ENCODE data around the gene ZPLD1. TPM values are rescaled to one million over a fixed set of nuclear protein-coding genes. Genes with fewer than 3 reads are reported as not detected.
A peak's percentile ranks its signal among the peaks of the same experiment; 100 is the strongest.

Gene ZPLD1
- not detected for polyA plus RNA-seq

DNA sequence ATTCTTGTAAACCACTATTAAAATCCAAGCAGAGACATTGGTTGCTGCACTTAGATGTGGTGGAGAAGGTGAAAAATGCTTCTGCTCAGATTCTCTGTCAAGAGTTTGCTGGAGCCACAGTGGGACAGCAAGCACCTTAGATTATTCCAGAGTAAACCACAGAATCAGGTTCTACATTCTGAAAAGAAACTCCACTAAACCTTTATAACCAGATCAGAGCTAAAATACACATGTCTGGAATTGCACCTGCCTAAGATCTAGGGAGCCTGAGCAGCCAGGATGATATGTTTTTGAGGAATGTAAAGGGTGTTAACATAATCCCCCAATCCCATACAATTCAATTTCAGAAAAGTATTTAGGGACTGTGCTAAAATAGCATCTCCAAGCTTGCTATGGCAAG is at the start of gene ZPLD1:
Gene ZPLD1 (plus strand): TSS at position 301 of the 400 bp plus-strand sequence. CDS start 3,473 bp downstream, outside the sequence.
- Mint-ChIP-seq H3K27me3 (ENCODE audit: low read depth in 3 of 3) (no peaks in the 10 kb centered on the region), H3K27ac (no peak within 1 kb of the TSS), H3K4me3 (no peak within 1 kb of the TSS), H3K9me3 (peaks cover 0 to 7% (median 1%) of the 10 kb centered on the region in 6 donors), H3K36me3 (no peaks in the 10 kb centered on the region), H3K4me1 (no peaks in the 10 kb centered on the region)
- DNase-seq: no peak

DNA sequence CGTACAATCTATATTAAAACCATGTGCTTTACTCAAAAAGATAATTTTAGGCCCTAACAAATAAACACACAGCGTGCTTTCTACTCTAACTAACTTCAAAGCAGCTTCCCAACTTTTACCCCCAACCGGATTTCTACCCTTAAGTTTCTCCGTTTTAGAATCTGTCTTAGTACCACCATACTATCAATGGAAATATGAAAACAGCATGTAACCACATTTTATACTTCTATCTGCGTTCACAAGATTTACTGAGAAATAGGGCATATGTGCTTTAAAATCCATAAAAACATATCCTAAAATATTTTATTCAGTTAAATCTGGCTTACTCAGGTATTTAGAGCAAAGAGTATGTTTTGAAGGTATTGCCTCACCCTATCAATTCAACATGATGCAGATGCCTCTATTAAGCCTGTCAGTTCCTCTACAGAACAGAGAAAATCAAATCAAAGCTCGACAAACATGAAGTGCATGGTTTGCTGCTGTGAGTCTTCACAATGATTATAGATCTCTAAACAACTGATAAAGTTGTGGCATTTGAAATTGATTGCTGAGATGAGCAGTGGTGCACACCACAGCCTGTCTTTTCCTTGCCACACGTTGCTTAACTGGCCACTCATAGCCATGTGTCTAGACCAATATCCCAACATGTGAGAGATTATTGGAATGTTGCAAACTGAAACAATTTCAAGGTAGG is 44.5 kb upstream of the ZPLD1 start:
- Mint-ChIP-seq H3K27ac (no peak overlapping the region), H3K4me1 (no peaks in the 10 kb centered on the region), H3K4me3 (no peak overlapping the region), H3K27me3 (ENCODE audit: low read depth in 3 of 3) (peaks cover 0 to 1% (median 0%) of the 10 kb centered on the region in 3 donors), H3K9me3 (peaks cover 0 to 5% (median 2%) of the 10 kb centered on the region in 6 donors), H3K36me3 (no peaks in the 10 kb centered on the region)
- DNase-seq: no peak

DNA sequence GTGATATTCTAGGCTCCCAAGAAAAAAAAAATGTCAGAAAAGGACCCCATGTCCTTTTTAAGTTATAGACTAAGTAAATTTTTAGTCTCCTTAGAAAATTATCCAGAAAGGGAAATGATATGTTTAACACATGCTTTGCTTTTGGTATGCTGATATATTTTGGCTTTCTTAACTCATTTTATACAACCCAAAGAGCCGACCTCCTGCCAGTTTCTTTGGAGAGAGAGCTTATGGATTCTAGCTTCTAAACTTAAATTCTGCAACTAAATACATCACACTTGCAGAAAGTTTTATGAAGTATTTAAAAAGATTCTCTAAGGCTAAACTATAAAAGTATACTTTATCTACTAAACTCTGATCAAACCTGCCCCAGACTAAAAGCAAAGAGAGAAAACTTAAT is 43.9 kb upstream of the ZPLD1 start:
- no peak for DNase-seq
- Mint-ChIP-seq H3K9me3 (peaks cover 0 to 5% (median 2%) of the 10 kb centered on the region in 6 donors), H3K4me3 (no peak overlapping the region), H3K27me3 (ENCODE audit: low read depth in 3 of 3) (peaks cover 0 to 1% (median 0%) of the 10 kb centered on the region in 3 donors), H3K36me3 (no peaks in the 10 kb centered on the region), H3K27ac (no peak overlapping the region), H3K4me1 (no peaks in the 10 kb centered on the region)

DNA sequence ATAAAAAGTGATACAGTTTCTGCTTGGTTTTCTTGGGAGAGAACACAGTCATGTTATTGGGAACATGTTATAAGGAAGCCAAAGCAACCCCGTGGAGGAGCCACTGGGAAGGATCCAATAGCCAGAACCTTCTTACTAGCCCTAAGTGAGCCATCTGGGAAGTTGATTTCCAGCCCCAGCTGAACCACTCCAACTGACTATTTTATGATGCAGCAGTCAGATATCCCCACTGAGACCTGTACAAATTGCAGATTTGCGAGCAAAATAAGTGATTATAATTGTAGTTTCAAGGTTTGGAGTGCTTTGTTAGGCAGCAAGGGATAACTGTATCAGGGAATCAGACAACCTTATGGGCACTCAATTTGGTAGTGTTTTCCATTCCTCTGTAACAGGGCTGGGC is 43.3 kb upstream of the ZPLD1 start:
- peaks cover 0 to 5% (median 2%) of the 10 kb centered on the region in 6 donors for H3K9me3 Mint-ChIP-seq
- H3K36me3 Mint-ChIP-seq: no peaks in the 10 kb centered on the region
- peaks cover 0 to 1% (median 0%) of the 10 kb centered on the region in 3 donors for H3K27me3 Mint-ChIP-seq (ENCODE audit: low read depth in 3 of 3)
- H3K4me1 Mint-ChIP-seq: no peaks in the 10 kb centered on the region
- H3K27ac Mint-ChIP-seq: no peak overlapping the region
- no peak overlapping the region for H3K4me3 Mint-ChIP-seq
- no peak for DNase-seq

DNA sequence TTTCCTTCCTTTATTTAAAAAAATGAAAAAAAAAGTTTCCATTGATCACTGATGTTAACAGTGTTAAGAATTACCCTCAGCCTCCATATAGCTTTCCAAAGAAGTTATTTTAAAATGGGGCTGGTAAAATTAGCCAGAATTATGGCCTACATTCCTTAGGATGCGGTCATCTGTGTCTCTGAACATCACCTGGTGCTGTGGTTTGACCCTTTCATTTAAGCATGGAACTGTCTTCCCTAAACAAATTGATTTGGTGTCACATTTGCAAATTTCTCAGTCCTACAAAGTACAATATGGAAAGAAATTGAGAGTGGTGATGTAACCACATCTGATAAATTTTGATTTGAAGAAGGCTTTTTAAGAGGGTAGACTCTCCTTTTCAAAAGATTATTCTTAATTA is 40.3 kb upstream of the ZPLD1 start:
- Mint-ChIP-seq H3K4me1 (no peaks in the 10 kb centered on the region), H3K9me3 (peaks cover 0 to 5% (median 0%) of the 10 kb centered on the region in 6 donors), H3K27ac (no peak overlapping the region), H3K36me3 (no peaks in the 10 kb centered on the region), H3K4me3 (no peak overlapping the region), H3K27me3 (ENCODE audit: low read depth in 3 of 3) (peaks cover 0 to 1% (median 0%) of the 10 kb centered on the region in 3 donors)
- DNase-seq: no peak

DNA sequence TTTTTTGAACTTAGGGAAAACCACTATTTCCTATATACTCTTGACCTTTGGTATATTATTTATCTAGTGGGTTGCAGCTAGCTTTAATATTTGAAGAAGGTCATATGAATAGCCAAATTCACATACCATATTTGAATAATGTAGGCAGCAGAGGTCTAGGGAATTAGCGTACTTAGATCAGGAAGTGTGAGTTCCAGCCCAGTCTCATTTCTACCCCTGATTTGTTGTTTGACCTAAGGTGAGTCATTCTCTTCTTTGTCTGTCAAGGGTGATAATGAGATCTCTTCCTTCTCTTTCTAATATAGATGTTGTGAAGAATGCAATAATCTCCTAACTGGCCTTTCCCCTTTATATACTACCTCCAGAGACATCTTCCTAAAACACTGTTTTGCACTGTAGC is 36.6 kb upstream of the ZPLD1 start:
- Mint-ChIP-seq H3K4me3 (no peak overlapping the region), H3K4me1 (no peaks in the 10 kb centered on the region), H3K27me3 (ENCODE audit: low read depth in 3 of 3) (peaks cover 0 to 2% (median 1%) of the 10 kb centered on the region in 3 donors), H3K9me3 (peaks cover 0 to 1% (median 0%) of the 10 kb centered on the region in 6 donors), H3K36me3 (no peaks in the 10 kb centered on the region), H3K27ac (no peak overlapping the region)
- no peak for DNase-seq

DNA sequence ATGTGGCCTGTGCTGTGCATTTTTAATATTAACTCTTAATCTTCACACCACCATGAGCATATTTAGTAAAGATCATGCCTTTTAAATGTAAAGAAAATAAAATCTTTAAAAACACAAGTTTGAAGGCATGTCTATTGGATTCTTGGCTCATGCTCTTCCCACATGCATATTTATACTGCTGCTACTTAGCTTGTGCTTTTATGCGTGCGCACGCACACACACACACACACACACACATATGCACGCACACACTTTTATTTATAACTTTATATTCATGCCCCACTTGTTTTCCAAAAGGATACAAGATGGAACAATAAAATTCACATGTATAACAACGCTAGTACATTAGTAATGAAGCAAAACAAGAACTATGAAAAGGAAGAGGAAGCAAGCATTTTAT is 36.1 kb upstream of the ZPLD1 start:
- no peak for DNase-seq
- H3K27ac Mint-ChIP-seq: no peak overlapping the region
- no peaks in the 10 kb centered on the region for H3K4me1 Mint-ChIP-seq
- no peak overlapping the region for H3K4me3 Mint-ChIP-seq
- no peaks in the 10 kb centered on the region for H3K36me3 Mint-ChIP-seq
- peaks cover 0 to 1% (median 0%) of the 10 kb centered on the region in 6 donors for H3K9me3 Mint-ChIP-seq
- peaks cover 0 to 2% (median 1%) of the 10 kb centered on the region in 3 donors for H3K27me3 Mint-ChIP-seq (ENCODE audit: low read depth in 3 of 3)

DNA sequence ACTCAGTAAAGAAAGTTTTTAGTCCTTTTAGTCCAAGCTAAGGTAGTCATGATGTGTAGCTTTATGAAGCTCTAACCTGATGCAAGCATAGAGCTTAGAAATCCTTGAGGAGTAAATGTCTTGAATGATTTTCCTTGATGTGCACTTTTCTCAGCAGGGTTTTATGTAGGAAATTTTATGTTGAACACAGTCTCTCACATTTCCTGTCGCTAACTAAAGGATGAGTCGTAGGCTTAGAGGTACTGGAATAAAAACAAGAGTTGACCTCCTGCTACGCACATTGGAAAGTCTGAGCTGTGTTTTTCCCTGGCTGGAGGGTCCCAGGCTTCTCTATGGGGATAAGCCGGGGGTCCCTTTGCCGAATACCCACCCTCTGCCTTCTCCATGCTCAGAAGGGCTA is 34.7 kb upstream of the ZPLD1 start:
- no peaks in the 10 kb centered on the region for H3K9me3 Mint-ChIP-seq
- H3K4me3 Mint-ChIP-seq: no peak overlapping the region
- no peak overlapping the region for H3K27ac Mint-ChIP-seq
- no peak for DNase-seq
- H3K4me1 Mint-ChIP-seq: no peaks in the 10 kb centered on the region
- H3K27me3 Mint-ChIP-seq (ENCODE audit: low read depth in 3 of 3): peaks cover 0 to 2% (median under 1%) of the 10 kb centered on the region in 3 donors
- H3K36me3 Mint-ChIP-seq: no peaks in the 10 kb centered on the region

DNA sequence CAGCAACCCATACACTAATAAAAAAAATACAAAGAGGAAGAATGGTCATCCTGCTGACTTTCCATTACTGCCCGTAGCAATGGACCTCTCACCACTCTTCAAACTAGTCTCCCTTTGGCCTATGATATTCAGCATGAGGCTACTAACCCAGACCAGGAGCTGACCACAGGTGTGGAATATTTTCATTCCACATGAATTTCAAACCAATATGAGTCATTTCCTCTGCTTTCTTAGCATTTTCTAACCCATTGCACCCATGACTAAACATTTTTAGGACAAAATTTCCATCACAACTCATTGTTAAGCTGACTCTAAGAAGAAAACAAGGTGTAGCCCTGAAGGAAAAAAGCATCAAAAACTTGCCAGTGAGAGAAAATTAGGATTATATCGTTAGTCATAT is 34.0 kb upstream of the ZPLD1 start:
- Mint-ChIP-seq H3K27me3 (ENCODE audit: low read depth in 3 of 3) (peaks cover 0 to 2% (median 0%) of the 10 kb centered on the region in 3 donors), H3K27ac (no peak overlapping the region), H3K9me3 (no peaks in the 10 kb centered on the region), H3K4me3 (no peak overlapping the region), H3K36me3 (no peaks in the 10 kb centered on the region), H3K4me1 (no peaks in the 10 kb centered on the region)
- no peak for DNase-seq

DNA sequence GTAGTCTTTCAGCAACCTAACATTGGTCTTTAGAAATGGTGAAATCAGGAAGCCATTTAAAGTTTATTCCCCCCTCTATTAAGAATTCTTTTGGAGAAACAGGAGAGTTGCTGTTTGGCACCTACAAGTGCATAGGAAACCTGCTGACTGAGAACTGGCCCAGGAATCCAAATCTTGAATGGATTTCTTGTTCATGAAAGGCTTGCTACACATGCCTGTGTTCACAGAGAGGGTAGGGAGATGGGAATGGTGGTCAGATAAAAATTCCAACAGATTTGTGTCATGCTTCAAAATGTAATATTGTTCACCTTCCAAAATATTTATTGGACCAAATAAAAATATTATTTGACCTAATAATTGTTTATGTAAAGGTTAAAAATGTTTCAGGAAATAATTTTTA is 24.2 kb upstream of the ZPLD1 start:
- peaks cover 0 to 8% of the 10 kb centered on the region in 2 donors for H3K4me1 Mint-ChIP-seq
- H3K27me3 Mint-ChIP-seq (ENCODE audit: low read depth in 3 of 3): peaks cover 0 to 2% (median 2%) of the 10 kb centered on the region in 3 donors
- DNase-seq: no peak
- H3K27ac Mint-ChIP-seq: no peak overlapping the region
- H3K36me3 Mint-ChIP-seq: no peaks in the 10 kb centered on the region
- H3K4me3 Mint-ChIP-seq: no peak overlapping the region
- peaks cover 0 to 2% (median 0%) of the 10 kb centered on the region in 6 donors for H3K9me3 Mint-ChIP-seq

DNA sequence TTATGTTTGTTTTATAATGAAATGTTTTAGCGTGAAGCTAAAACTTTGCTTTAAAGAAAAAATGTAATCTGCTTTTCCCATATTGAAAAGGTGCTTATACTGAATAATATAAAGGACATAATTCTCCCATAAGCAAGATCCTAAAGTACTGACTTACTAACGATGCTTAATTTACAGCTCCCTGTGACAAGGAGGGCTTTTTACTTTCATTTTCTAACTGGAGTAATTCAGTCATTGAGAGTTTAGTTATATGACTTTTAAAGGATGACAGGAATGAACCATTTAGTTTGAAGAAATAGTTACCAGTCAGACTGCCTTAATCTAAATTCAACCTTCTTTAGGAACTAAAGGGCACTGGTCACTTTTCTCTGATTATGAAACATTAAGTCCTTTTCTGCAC is 19.3 kb upstream of the ZPLD1 start:
- Mint-ChIP-seq H3K27me3 (ENCODE audit: low read depth in 3 of 3) (peaks cover 0 to 2% (median 0%) of the 10 kb centered on the region in 3 donors), H3K27ac (no peak overlapping the region), H3K4me1 (peaks cover 0 to 11% of the 10 kb centered on the region in 2 donors), H3K4me3 (peak overlapping the region in 1 of 5 donors; percentile 57), H3K9me3 (no peaks in the 10 kb centered on the region), H3K36me3 (no peaks in the 10 kb centered on the region)
- no peak for DNase-seq

DNA sequence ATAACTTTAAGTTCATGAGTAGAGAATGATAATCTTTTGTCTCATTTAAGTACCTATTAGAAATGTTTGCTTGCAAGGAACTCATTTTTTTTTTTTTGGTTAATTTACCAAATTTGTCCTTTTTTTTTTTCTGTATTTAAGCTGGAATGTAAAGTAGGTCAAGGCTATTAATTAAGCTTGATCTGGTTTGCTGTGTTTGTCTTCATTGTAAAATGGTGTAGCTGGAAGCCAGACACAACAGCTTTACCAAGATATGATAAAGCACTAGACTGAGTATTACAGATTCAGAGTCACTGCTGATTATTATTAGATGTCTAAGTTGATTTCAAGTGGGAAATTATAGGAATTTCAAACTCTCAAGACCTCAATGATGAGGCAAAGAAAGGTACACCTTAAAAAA is 15.0 kb upstream of the ZPLD1 start:
- Mint-ChIP-seq H3K27ac (no peak overlapping the region), H3K36me3 (no peaks in the 10 kb centered on the region), H3K9me3 (no peaks in the 10 kb centered on the region), H3K4me1 (peaks cover 0 to 11% of the 10 kb centered on the region in 2 donors), H3K4me3 (no peak overlapping the region), H3K27me3 (ENCODE audit: low read depth in 3 of 3) (no peaks in the 10 kb centered on the region)
- DNase-seq: no peak

DNA sequence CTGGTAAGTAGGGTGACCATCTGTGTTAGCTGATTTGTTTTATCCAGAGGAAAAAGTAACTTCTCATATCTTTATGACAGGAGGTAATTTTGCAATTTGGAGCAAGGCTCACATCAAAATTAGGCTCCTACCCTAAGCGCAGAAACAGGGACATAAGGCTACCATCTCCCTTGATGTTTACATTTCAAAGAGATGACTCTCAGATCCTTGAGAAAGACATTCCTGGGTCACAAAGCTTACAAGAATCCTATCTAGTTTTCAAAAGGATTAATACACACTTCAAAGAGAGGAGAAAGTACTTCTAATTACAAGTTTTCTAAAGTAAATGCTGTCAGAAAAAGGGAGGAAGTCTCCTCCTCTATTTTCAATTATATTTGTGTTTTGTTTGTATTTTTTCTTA is 7.0 kb downstream of the ZPLD1 start:
- no peaks in the 10 kb centered on the region for H3K4me1 Mint-ChIP-seq
- H3K27me3 Mint-ChIP-seq (ENCODE audit: low read depth in 3 of 3): peaks cover 0 to 5% (median 0%) of the 10 kb centered on the region in 3 donors
- no peaks in the 10 kb centered on the region for H3K36me3 Mint-ChIP-seq
- DNase-seq: no peak
- no peak overlapping the region for H3K4me3 Mint-ChIP-seq
- no peak overlapping the region for H3K27ac Mint-ChIP-seq
- H3K9me3 Mint-ChIP-seq: peaks cover 0 to 5% (median 0%) of the 10 kb centered on the region in 6 donors

DNA sequence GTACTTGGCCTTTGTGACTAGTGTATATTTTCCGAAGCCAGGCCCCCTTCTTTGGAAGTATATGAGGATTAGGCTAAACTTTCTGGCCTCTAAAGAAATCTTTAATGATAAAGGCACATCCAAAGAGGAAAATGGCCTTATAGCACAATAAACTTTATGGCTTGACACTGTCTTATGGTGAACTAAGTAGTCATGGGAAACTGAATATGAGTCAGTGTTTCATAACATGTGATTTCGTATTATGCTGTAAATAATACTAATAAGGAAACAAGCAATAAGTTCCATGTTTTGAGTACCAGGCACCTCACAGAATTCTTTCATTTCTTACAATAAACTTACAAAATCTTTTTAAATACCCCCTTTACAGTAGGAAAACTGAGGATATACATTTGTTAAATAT is 8.2 kb downstream of the ZPLD1 start:
- Mint-ChIP-seq H3K27ac (no peak overlapping the region), H3K27me3 (ENCODE audit: low read depth in 3 of 3) (peaks cover 0 to 5% (median 0%) of the 10 kb centered on the region in 3 donors), H3K9me3 (peaks cover 0 to 5% (median 0%) of the 10 kb centered on the region in 6 donors), H3K4me1 (no peaks in the 10 kb centered on the region), H3K36me3 (no peaks in the 10 kb centered on the region), H3K4me3 (no peak overlapping the region)
- DNase-seq: no peak

DNA sequence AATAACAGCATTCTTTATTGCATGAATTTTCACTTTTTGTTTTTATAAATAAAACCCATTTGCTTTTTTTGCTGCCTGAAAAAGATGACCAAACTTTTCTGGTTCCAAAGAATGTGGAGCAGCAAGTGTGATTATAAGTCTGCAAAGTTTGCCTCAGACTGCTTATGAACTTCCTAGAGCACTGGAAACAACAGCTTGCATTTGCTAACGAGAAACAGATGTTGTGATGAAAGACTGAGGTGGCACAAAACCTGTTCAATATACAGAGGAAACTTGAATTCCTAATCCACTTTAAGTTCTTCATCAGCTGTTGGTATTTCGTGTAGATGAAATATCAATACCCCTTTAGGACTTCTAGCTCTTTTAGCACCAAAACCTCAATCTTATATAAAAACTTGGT is 9.3 kb downstream of the ZPLD1 start:
- Mint-ChIP-seq H3K9me3 (no peaks in the 10 kb centered on the region), H3K4me3 (no peak overlapping the region), H3K27me3 (ENCODE audit: low read depth in 3 of 3) (peaks cover 0 to 5% (median 0%) of the 10 kb centered on the region in 3 donors), H3K36me3 (no peaks in the 10 kb centered on the region), H3K27ac (no peak overlapping the region), H3K4me1 (no peaks in the 10 kb centered on the region)
- no peak for DNase-seq

All from immature natural killer cell (primary cell).